Measurements from ENCODE around the gene DCC.

DNA sequence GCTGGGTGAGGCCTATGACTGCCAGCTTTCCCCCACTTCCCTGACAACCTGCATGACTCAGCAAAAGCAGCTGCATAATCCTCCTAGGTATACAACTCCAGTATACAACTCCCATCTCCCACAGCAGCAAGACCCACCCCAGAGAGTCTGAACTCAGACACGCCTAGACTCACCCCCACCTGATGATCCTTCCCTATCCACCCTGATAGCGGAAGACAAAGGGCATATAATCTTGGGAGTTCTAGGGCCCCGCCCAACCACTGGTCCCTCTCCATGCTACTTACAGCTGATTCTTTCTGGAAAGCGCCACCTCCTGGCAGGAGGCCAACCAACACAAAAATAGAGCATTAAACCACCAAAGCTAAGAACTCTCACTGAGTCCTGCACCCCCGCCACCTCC lies 296.5 kb downstream of the DCC start:
- TF ChIP-seq POLR2A (IDR thresholded peaks at IDR 0.05) (no peak), POLR2AphosphoS5 (IDR thresholded peaks at IDR 0.05) (no peak)
